Fibroblast of villous mesenchyme (primary cell): ENCODE measurements around the gene RPS6KA3. TPM values are rescaled to one million over a fixed set of nuclear protein-coding genes. Genes with fewer than 3 reads are reported as not detected.

Source experiments
- DNase-seq: peaks from one replicate; pipeline ENCODE4 v3.0.0-alpha.2; 2010; ENCODE audit warnings: low read depth
- H3K4me3 ChIP-seq: 2 replicates; pipeline ENCODE4 v1.5.1; 2011; ENCODE audit warnings: low read depth, mild to moderate bottlenecking, low read length
- total RNA-seq: library from RNA; depleted of rRNA; stranded (reverse); fragments of >200 nt; gene quantifications from 2 replicates; pipeline ENCODE4 v1.2.3, GENCODE V29; 2012
- TF ChIP-seq, protein P1 (sequence below): IDR thresholded peaks from 2 replicates; pipeline ENCODE4 v1.5.1; 2012; ENCODE audit warnings: low read depth, mild to moderate bottlenecking, low read length; ENCODE audit not compliant: insufficient read depth

Gene RPS6KA3
- total RNA-seq, 1 donor = 53.5 TPM

- DNase-seq = no peak
- TF ChIP-seq, protein P1, sequence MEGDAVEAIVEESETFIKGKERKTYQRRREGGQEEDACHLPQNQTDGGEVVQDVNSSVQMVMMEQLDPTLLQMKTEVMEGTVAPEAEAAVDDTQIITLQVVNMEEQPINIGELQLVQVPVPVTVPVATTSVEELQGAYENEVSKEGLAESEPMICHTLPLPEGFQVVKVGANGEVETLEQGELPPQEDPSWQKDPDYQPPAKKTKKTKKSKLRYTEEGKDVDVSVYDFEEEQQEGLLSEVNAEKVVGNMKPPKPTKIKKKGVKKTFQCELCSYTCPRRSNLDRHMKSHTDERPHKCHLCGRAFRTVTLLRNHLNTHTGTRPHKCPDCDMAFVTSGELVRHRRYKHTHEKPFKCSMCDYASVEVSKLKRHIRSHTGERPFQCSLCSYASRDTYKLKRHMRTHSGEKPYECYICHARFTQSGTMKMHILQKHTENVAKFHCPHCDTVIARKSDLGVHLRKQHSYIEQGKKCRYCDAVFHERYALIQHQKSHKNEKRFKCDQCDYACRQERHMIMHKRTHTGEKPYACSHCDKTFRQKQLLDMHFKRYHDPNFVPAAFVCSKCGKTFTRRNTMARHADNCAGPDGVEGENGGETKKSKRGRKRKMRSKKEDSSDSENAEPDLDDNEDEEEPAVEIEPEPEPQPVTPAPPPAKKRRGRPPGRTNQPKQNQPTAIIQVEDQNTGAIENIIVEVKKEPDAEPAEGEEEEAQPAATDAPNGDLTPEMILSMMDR = no peak
- no peak overlapping the region for H3K4me3 ChIP-seq
These were observed 38.5 kb downstream of the RPS6KA3 start for GRCh38 chrX:20228245-20228644.

GRCh38 chrX:20227116-20227515 is 39.6 kb downstream of the RPS6KA3 start:
- no peak for DNase-seq
- TF ChIP-seq, protein P1 = no peak
- no peak overlapping the region for H3K4me3 ChIP-seq

- TF ChIP-seq, protein P1 = no peak
- no peak overlapping the region for H3K4me3 ChIP-seq
- DNase-seq = no peak
These were observed 41.2 kb downstream of the RPS6KA3 start for GRCh38 chrX:20225488-20225833.

DNA sequence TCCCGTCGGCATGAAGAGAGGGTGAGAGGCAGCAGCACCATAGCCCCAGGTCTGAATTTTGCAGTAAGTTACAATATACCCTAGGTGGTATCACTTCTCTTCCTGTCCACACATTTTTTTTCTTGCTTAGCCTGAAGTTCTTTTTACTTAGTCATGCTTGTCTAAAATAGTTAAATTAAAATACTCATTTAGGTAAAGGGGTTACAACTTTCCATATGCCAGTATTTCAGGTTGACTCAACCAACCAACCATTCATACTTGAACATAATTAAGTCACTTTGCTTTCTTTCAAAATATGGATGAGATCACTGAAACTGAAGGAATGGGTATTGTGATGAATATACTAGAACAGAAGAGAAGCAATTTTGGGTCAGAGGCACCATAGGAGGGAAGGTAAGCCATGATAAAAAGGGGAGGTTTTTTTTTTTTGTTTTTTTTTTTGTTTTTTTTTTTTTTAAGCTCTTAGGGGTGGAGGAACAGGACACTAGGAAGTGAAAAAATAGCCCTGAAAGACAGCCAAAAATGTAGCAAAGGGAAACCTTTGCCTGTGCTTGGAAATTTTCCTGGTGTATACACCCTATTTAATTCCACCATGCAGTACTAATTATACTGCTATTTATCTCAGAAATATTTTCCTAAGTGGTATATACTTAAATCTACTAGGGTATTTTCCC is 41.8 kb downstream of the RPS6KA3 start:
- no peak for DNase-seq
- TF ChIP-seq, protein P1 = no peak
- no peak overlapping the region for H3K4me3 ChIP-seq

GRCh38 chrX:20221902-20222301 is 44.8 kb downstream of the RPS6KA3 start:
- no peak overlapping the region for H3K4me3 ChIP-seq
- peak; percentile 23 for DNase-seq
- TF ChIP-seq, protein P1 = no peak

DNA sequence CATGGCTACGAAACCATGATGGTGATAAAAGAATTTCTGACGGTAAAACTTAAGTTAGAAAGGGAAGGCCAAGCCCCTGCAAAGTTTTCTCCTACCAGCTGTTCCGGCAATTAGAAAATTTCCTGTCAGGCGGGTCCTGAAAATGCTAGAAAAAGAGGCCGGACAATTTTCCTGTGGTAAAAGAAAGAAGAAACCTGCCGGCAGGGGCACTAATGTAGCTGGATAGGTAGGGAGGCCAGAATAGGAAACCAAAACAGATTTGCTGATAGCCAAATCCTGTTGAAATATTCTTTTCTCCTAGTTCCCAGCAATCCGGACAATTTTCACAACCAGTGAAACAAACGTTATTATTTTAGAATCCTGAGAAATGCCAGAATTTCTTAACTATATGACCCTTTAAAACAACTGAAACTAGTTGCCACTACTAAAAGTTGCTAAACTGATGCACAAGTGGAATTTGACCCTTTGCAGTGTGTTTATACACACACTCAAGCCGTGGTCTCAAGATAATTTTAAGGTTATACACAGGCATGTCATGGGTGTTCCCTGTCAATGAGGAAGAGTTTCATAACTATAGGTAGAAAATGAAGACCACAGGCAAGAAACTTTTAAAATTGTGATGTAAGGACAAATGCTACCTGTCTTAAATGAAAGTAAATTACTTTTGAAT is 47.7 kb downstream of the RPS6KA3 start:
- DNase-seq = peak; percentile 37
- H3K4me3 ChIP-seq = no peak overlapping the region
- TF ChIP-seq, protein P1 = peak; percentile 18

DNA sequence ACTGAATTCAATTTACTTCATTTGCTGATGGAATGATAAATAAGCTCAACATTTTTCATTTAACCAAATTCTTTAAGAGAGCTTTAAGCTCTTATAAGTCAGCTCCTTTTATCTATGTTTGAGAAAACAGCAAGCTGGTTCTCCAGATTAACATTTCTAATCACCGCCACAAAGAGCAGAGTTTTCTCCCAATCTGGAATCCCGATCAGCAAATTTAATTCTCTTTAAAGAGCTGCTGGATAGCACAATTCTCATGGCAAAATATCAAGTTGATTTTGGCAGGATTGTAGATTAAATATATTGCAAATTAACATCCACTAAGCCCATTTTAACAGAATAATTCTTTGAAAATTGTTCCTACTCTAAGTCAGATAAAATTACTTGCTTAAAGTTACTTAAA is 48.8 kb downstream of the RPS6KA3 start:
- no peak overlapping the region for H3K4me3 ChIP-seq
- TF ChIP-seq, protein P1 = no peak
- DNase-seq = no peak
